H1 (cell line): ENCODE results near the gene PDE1C. TPM values are rescaled to one million over a fixed set of nuclear protein-coding genes. Genes with fewer than 3 reads are reported as not detected.

ENCODE experiments used
- CTCF ChIA-PET: fragments of 300-600 bp; sonication (Branson Sonifier 250); formaldehyde crosslinking; loops from one replicate; lab custom pipeline; 2021; ENCODE audit not compliant: partially characterized antibody; lab: Charles Lee
- POLR2A ChIA-PET: fragments of 300-600 bp; sonication (Branson Sonifier 250); formaldehyde crosslinking; loops from one replicate; lab custom pipeline; 2021; ENCODE audit warnings: inconsistent platforms; ENCODE audit not compliant: partially characterized antibody; lab: Charles Lee
- DNase-seq, 2 experiments: peaks; one replicate each; pipeline versions ENCODE4 v3.0.0 to v3.0.0-alpha.2; 2010 to 2022; ENCODE audit warnings: low spot score in 2 of 2, low read depth in 1 of 2, mixed read lengths in 1 of 2
- FAIRE-seq: peaks from 2 replicates; lab custom pipeline; 2011; peaks lifted over from hg19 to GRCh38; lab: Jason Lieb, UNC
- H2AFZ ChIP-seq: 2 replicates; pipeline ENCODE4 v1.8.1; 2012; ENCODE audit warnings: low read length, inconsistent platforms
- H2AK5ac ChIP-seq: 2 replicates; pipeline ENCODE4 v1.6.1; 2013; ENCODE audit warnings: low read depth, low read length
- H2BK120ac ChIP-seq: replicated peaks from 2 replicates; pipeline ENCODE3; 2013; ENCODE audit warnings: low read depth, low read length, inconsistent platforms
- H2BK12ac ChIP-seq: 2 replicates; pipeline ENCODE4 v1.6.1; 2013; ENCODE audit warnings: low read depth, low read length
- H2BK15ac ChIP-seq: 2 replicates; pipeline ENCODE4 v1.6.1; 2013; ENCODE audit warnings: low read length
- H2BK20ac ChIP-seq: 2 replicates; pipeline ENCODE4 v1.6.1; 2013; ENCODE audit warnings: low read length
- H2BK5ac ChIP-seq: 2 replicates; pipeline ENCODE4 v1.6.1; 2013; ENCODE audit warnings: low read depth, low read length
- H3K14ac ChIP-seq: 2 replicates; pipeline ENCODE4 v1.6.1; 2013; ENCODE audit warnings: inconsistent platforms; ENCODE audit not compliant: insufficient read length
- H3K18ac ChIP-seq: 2 replicates; pipeline ENCODE4 v1.6.1; 2013; ENCODE audit warnings: low read length; ENCODE audit errors: extremely low read depth
- H3K23ac ChIP-seq: 2 replicates; pipeline ENCODE4 v1.6.1; 2013; ENCODE audit warnings: inconsistent platforms; ENCODE audit not compliant: insufficient read length
- H3K23me2 ChIP-seq: 2 replicates; pipeline ENCODE4 v1.6.1; 2013; ENCODE audit warnings: low read depth, low read length
- H3K27ac ChIP-seq: 2 replicates; pipeline ENCODE4 v1.6.1; 2011; ENCODE audit warnings: low read depth, low read length, inconsistent platforms
- H3K27me3 ChIP-seq, 4 experiments: replicated peaks in 1 of 4; 1 replicate in 1 of 4; 2 replicates in 3 of 4; pipeline versions ENCODE4 v1.6.1 to v1.8.1; 2011 to 2013; ENCODE audit warnings: low read length in 3 of 4, mild to moderate bottlenecking in 3 of 4, inconsistent platforms in 2 of 4, mixed read lengths in 2 of 4, moderate library complexity in 1 of 4; ENCODE audit not compliant: control insufficient read depth in 3 of 4, insufficient read depth in 3 of 4; ENCODE audit errors: extremely low read depth in 1 of 4
- H3K36me3 ChIP-seq, 4 experiments: 2 replicates each; pipeline versions ENCODE4 v1.6.1 to v1.8.1; 2011 to 2013; ENCODE audit warnings: mild to moderate bottlenecking in 4 of 4, low read length in 3 of 4, moderate library complexity in 2 of 4, control low read depth in 1 of 4, inconsistent platforms in 1 of 4; ENCODE audit not compliant: insufficient read depth in 4 of 4, control insufficient read depth in 2 of 4
- H3K4ac ChIP-seq: replicated peaks from 2 replicates; pipeline ENCODE3; 2013; ENCODE audit warnings: low read length, low read depth, mixed read lengths, inconsistent platforms; ENCODE audit not compliant: insufficient read length
- H3K4me1 ChIP-seq, 4 experiments: replicated peaks in 1 of 4; 1 replicate in 1 of 4; 2 replicates in 3 of 4; pipeline versions ENCODE4 v1.6.1 to v1.8.1; 2011 to 2013; ENCODE audit warnings: low read length in 3 of 4, inconsistent platforms in 2 of 4, mixed read lengths in 1 of 4; ENCODE audit not compliant: insufficient read depth in 4 of 4, control insufficient read depth in 3 of 4
- H3K4me2 ChIP-seq, 2 experiments: 2 replicates each; pipeline versions ENCODE4 v1.6.1 to v1.8.1; 2011 to 2013; ENCODE audit warnings: low read depth in 2 of 2, low read length in 2 of 2, control low read depth in 1 of 2, inconsistent platforms in 1 of 2, mild to moderate bottlenecking in 1 of 2; ENCODE audit not compliant: insufficient read depth in 1 of 2
- H3K4me3 ChIP-seq, 4 experiments: fragments of 200-600, 300-600 bp in 1 of 4; sonication (generic), shearing (Covaris generic), sonication (Bioruptor Twin) in 1 of 4; 2 replicates each; pipeline versions ENCODE4 v1.5.1 to v1.8.1; 2011 to 2016; ENCODE audit warnings: low read length in 4 of 4, low read depth in 3 of 4, control low read depth in 2 of 4, inconsistent platforms in 2 of 4, mild to moderate bottlenecking in 2 of 4, mixed read lengths in 1 of 4, moderate library complexity in 1 of 4; ENCODE audit not compliant: insufficient read depth in 2 of 4; ENCODE audit errors: extremely low read depth in 1 of 4
- H3K56ac ChIP-seq: replicated peaks from 2 replicates; pipeline ENCODE3; 2013; ENCODE audit warnings: low read depth, mild to moderate bottlenecking, mixed read lengths, low read length, inconsistent platforms; ENCODE audit not compliant: insufficient read length
- H3K79me1 ChIP-seq: 2 replicates; pipeline ENCODE4 v1.6.1; 2013; ENCODE audit warnings: low read depth, low read length, control low read depth
- H3K79me2 ChIP-seq, 2 experiments: 2 replicates each; pipeline versions ENCODE4 v1.6.1 to v1.8.1; 2012 to 2013; ENCODE audit warnings: low read length in 2 of 2, mild to moderate bottlenecking in 2 of 2, inconsistent platforms in 1 of 2; ENCODE audit not compliant: insufficient read depth in 2 of 2, control insufficient read depth in 1 of 2
- H3K9ac ChIP-seq, 4 experiments: replicated peaks in 1 of 4; 1 replicate in 1 of 4; 2 replicates in 3 of 4; pipeline versions ENCODE4 v1.6.1 to v1.8.1; 2011 to 2013; ENCODE audit warnings: low read depth in 3 of 4, low read length in 3 of 4, control low read depth in 2 of 4, mild to moderate bottlenecking in 2 of 4, moderate library complexity in 2 of 4, inconsistent platforms in 1 of 4; ENCODE audit errors: extremely low read depth in 1 of 4
- H3K9me3 ChIP-seq, 2 experiments: 2 replicates each; pipeline versions ENCODE4 v1.6.1 to v1.8.1; 2012 to 2013; ENCODE audit warnings: mild to moderate bottlenecking in 2 of 2, moderate library complexity in 2 of 2, control low read depth in 1 of 2, inconsistent platforms in 1 of 2, low read depth in 1 of 2, low read length in 1 of 2, mixed read lengths in 1 of 2; ENCODE audit not compliant: insufficient read depth in 2 of 2
- H4K20me1 ChIP-seq, 2 experiments: replicated peaks in 1 of 2; 2 replicates each; pipeline versions ENCODE3 to v1.8.1; 2011 to 2013; ENCODE audit warnings: inconsistent platforms in 2 of 2, low read length in 2 of 2, mild to moderate bottlenecking in 1 of 2; ENCODE audit not compliant: insufficient read depth in 2 of 2, control insufficient read depth in 1 of 2
- H4K5ac ChIP-seq: 2 replicates; pipeline ENCODE4 v1.6.1; 2013; ENCODE audit warnings: low read length, low read depth, mixed read lengths, inconsistent platforms; ENCODE audit not compliant: insufficient read length
- H4K8ac ChIP-seq: 2 replicates; pipeline ENCODE4 v1.8.0; 2013; ENCODE audit warnings: mild to moderate bottlenecking, moderate library complexity, low read length, inconsistent platforms; ENCODE audit not compliant: insufficient read depth; ENCODE audit errors: extremely low read depth
- H4K91ac ChIP-seq: replicated peaks from 2 replicates; pipeline ENCODE3; 2013; ENCODE audit warnings: low read length, mixed read lengths, inconsistent platforms; ENCODE audit not compliant: insufficient read length
- E2F6 ChIP-seq: IDR thresholded peaks from 2 replicates; pipeline ENCODE4 v1.6.1; 2012; ENCODE audit warnings: inconsistent platforms
- GTF2F1 ChIP-seq: IDR thresholded peaks from 2 replicates; pipeline ENCODE4 v1.6.1; 2012; ENCODE audit warnings: low read depth, low read length, improper control_type of control experiment, borderline replicate concordance
- KDM1A ChIP-seq: fragments of 200-600, 300-600 bp; sonication (generic); IDR thresholded peaks from 2 replicates; pipeline ENCODE4 v1.7.1; 2016; ENCODE audit warnings: mild to moderate bottlenecking, low read length, borderline replicate concordance
- WGBS, 2 experiments: shearing (Covaris generic) in 1 of 2; methylation state at CpG; one replicate each; pipeline versions ENCODE4 v1.1.6 to v1.1.7; 2013 to 2015; ENCODE audit warnings: low lambda C conversion rate in 2 of 2, mixed read lengths in 2 of 2, inconsistent platforms in 1 of 2, low coverage in 1 of 2, missing lambda C conversion rate in 1 of 2; ENCODE audit not compliant: insufficient replicate concordance in 2 of 2, insufficient coverage in 1 of 2, insufficient read length in 1 of 2; ENCODE audit errors: extremely low coverage in 1 of 2, missing lambda C conversion rate in 1 of 2; 5-methylcytosine and 5-hydroxymethylcytosine counted together
- polyA plus RNA-seq, 7 experiments: library from polyadenylated mRNA; depleted of rRNA in 3 of 7; stranded (reverse) in 5 of 7; unstranded in 2 of 7; fragments of >200 nt in 5 of 7; fragments of 200-250 nt in 2 of 7; gene quantifications; 1 replicate in 5 of 7; 2 replicates in 1 of 7; 4 replicates in 1 of 7; pipeline versions ENCODE4 v1.2.1 to v1.2.3, GENCODE V29; 2011 to 2013; ENCODE audit warnings: missing spikeins in 2 of 7, mixed read lengths in 2 of 7
- total RNA-seq: library from RNA; stranded (reverse); fragmentation: NEBNext Ultra II Directional; extraction: Animal tissue kit (Norgen Biotek cat#: 25700); gene quantifications from 2 replicates; pipeline ENCODE4 v1.2.1, GENCODE V29; 2021
- TF ChIP-seq, protein P1 (sequence below): IDR thresholded peaks from 2 replicates; pipeline ENCODE4 v1.6.1; 2011; ENCODE audit warnings: low read depth, mild to moderate bottlenecking, low read length; ENCODE audit not compliant: insufficient read depth

Gene PDE1C
- total and polyA plus RNA-seq, 2 of the 8 experiments (the other 6 are each of a cell fraction or from before 2014, with no cell fraction given) = 0.11 to 1.1 TPM

DNA sequence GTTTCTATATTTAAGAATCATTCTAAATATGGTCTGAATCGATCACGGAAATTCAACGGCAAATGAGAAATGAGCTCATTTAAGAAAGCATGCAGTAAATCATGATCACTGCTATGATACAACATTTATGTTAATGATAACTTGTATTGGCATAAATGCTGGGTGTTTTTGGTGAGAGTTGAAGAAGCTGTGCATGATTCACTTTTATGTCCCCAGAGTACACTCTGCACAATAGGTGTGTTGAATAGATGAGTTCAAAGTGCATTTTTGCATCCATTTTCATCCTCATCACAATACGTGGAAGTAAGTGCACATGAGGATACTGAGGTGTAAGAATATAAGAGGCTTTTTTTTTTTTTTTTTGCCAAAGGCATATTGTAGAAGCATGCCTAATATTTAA lies 213.9 kb downstream of the PDE1C start:
- Histone ChIP-seq H3K14ac (no peak overlapping the region), H3K18ac (no peak overlapping the region), H3K23me2 (no peaks in the 10 kb centered on the region; the same call in 1 of the 2 replicates), H4K20me1 (no peaks in the 10 kb centered on the region), H2BK12ac (no peak overlapping the region), H4K91ac (no peak overlapping the region), H3K9me3 (no peaks in the 10 kb centered on the region), H3K23ac (no peak overlapping the region), H3K27ac (no peak overlapping the region), H3K4me3 (no peak overlapping the region), H3K4me1 (no peaks in the 10 kb centered on the region), H2BK5ac (no peak overlapping the region), H3K4me2 (no peak overlapping the region), H3K4ac (no peak overlapping the region), H2BK20ac (no peak overlapping the region), H3K79me1 (no peaks in the 10 kb centered on the region), H2AFZ (no peak overlapping the region), H2BK120ac (no peak overlapping the region), H4K8ac (no peak overlapping the region), H3K56ac (no peak overlapping the region), H3K27me3 (peaks cover 8 to 27% (median 18%) of the 10 kb centered on the region in 4 experiments), H3K36me3 (no peaks in the 10 kb centered on the region), H2BK15ac (no peak overlapping the region), H4K5ac (no peak overlapping the region), H3K9ac (no peak overlapping the region), H2AK5ac (no peak overlapping the region), H3K79me2 (no peaks in the 10 kb centered on the region)
- no peak for TF ChIP-seq E2F6
- TF ChIP-seq KDM1A = no peak
- TF ChIP-seq GTF2F1 = no peak
- TF ChIP-seq, protein P1, sequence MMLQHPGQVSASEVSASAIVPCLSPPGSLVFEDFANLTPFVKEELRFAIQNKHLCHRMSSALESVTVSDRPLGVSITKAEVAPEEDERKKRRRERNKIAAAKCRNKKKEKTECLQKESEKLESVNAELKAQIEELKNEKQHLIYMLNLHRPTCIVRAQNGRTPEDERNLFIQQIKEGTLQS = no peak
- no peak for FAIRE-seq
- ChIA-PET POLR2A (no interaction called here), CTCF (interaction anchor here (1.0 to 1.6 kb wide), 2 partner anchors 12 to 22 kb away, joined by 3 read pairs; no protein-coding TSS in a partner anchor)
- WGBS, 2 experiments = 74% methylated on average over 4 of the region's 4 CpGs; no CpG with 5 or more reads in 1 of the 2 experiments
- no peak for DNase-seq
